HEK293 (cell line): ENCODE measurements around the gene EDNRA.

Experiments used
- CTCF ChIA-PET: fragments of 350-600 bp; formaldehyde crosslinking; extraction: SDS; loops from one replicate; lab custom pipeline; 2021; ENCODE audit warnings: antibody characterized with exemption; lab: Yijun Ruan, JAX
- POLR2A ChIA-PET: fragments of 300-600 bp; formaldehyde crosslinking; extraction: SDS; loops from one replicate; lab custom pipeline; 2020; ENCODE audit warnings: antibody characterized with exemption, inconsistent platforms; lab: Yijun Ruan, JAX
- H3K27ac ChIP-seq: fragments of 200-500 bp; sonication (Bioruptor generic); 2 replicates; pipeline ENCODE4 v1.5.1; 2014; ENCODE audit warnings: low read depth, low read length, control low read depth, inconsistent platforms; ENCODE audit errors: extremely low read depth
- H3K36me3 ChIP-seq, 2 experiments: fragments of 200-500 bp in 1 of 2; sonication (Bioruptor generic) in 1 of 2; 1 replicate in 1 of 2; 2 replicates in 1 of 2; pipeline ENCODE4 v1.5.1; 2014 to 2017; ENCODE audit warnings: inconsistent platforms in 2 of 2, low read length in 2 of 2; ENCODE audit not compliant: control insufficient read depth in 2 of 2, insufficient read depth in 1 of 2
- H3K4me1 ChIP-seq: fragments of 200-500 bp; sonication (Bioruptor generic); 2 replicates; pipeline ENCODE4 v1.5.1; 2014; ENCODE audit warnings: mild to moderate bottlenecking, low read length, inconsistent platforms; ENCODE audit not compliant: control insufficient read depth, insufficient read depth
- H3K4me3 ChIP-seq: 2 replicates; pipeline ENCODE4 v1.5.1; 2011; ENCODE audit warnings: low read depth, mild to moderate bottlenecking, control low read depth, low read length, moderate library complexity
- H3K9me3 ChIP-seq: fragments of 200-500 bp; sonication (Bioruptor generic); 2 replicates; pipeline ENCODE4 v1.5.1; 2014; ENCODE audit warnings: low read depth, low read length, inconsistent platforms; ENCODE audit not compliant: control insufficient read depth, insufficient read depth
- EGR2 ChIP-seq: fragments of 450-650 bp; formaldehyde crosslinking; IDR thresholded peaks from 2 replicates; pipeline ENCODE4 v1.5.1; 2016; ENCODE audit warnings: low read depth, missing biosample characterization, missing genetic modification characterization
- HIC1 ChIP-seq: fragments of 450-650 bp; formaldehyde crosslinking; IDR thresholded peaks from 2 replicates; pipeline ENCODE4 v1.5.1; 2016; ENCODE audit warnings: missing biosample characterization, missing genetic modification characterization
- PRDM10 ChIP-seq: fragments of 450-650 bp; formaldehyde crosslinking; IDR thresholded peaks from 2 replicates; pipeline ENCODE4 v1.5.1; 2016; ENCODE audit warnings: missing biosample characterization, missing genetic modification characterization
- ZBTB11 ChIP-seq: fragments of 450-650 bp; formaldehyde crosslinking; conservative IDR thresholded peaks from 2 replicates; pipeline ENCODE4 v1.5.1; 2016; ENCODE audit warnings: low read depth, missing biosample characterization, missing genetic modification characterization
- ZFP37 ChIP-seq: fragments of 450-650 bp; formaldehyde crosslinking; IDR thresholded peaks from 2 replicates; pipeline ENCODE4 v1.5.1; 2016; ENCODE audit warnings: missing biosample characterization, missing genetic modification characterization
- ZFP41 ChIP-seq: fragments of 450-650 bp; formaldehyde crosslinking; IDR thresholded peaks from 2 replicates; pipeline ENCODE4 v1.5.1; 2016; ENCODE audit warnings: missing biosample characterization, missing genetic modification characterization, borderline replicate concordance
- ZNF114 ChIP-seq: fragments of 450-650 bp; formaldehyde crosslinking; IDR thresholded peaks from 2 replicates; pipeline ENCODE4 v1.5.0; 2017; ENCODE audit warnings: missing biosample characterization, missing genetic modification characterization
- ZNF146 ChIP-seq: fragments of 450-650 bp; formaldehyde crosslinking; IDR thresholded peaks from 2 replicates; pipeline ENCODE4 v1.5.1; 2016; ENCODE audit warnings: missing biosample characterization, missing genetic modification characterization
- ZNF169 ChIP-seq: fragments of 450-650 bp; formaldehyde crosslinking; IDR thresholded peaks from 2 replicates; pipeline ENCODE4 v1.5.1; 2016; ENCODE audit warnings: missing biosample characterization, missing genetic modification characterization
- ZNF433 ChIP-seq: fragments of 450-650 bp; formaldehyde crosslinking; IDR thresholded peaks from 2 replicates; pipeline ENCODE4 v1.5.1; 2016; ENCODE audit warnings: missing biosample characterization, missing genetic modification characterization, low read depth
- ZNF510 ChIP-seq: fragments of 450-650 bp; formaldehyde crosslinking; IDR thresholded peaks from 2 replicates; pipeline ENCODE4 v1.5.1; 2018; ENCODE audit warnings: mild to moderate bottlenecking, missing genetic modification characterization, missing biosample characterization; ENCODE audit not compliant: insufficient replicate concordance
- ZNF544 ChIP-seq: fragments of 450-650 bp; formaldehyde crosslinking; IDR thresholded peaks from 2 replicates; pipeline ENCODE4 v1.5.0; 2017; ENCODE audit warnings: missing biosample characterization, missing genetic modification characterization
- ZNF654 ChIP-seq: fragments of 450-650 bp; formaldehyde crosslinking; IDR thresholded peaks from 2 replicates; pipeline ENCODE4 v1.5.1; 2016; ENCODE audit warnings: low read depth, missing biosample characterization, missing genetic modification characterization
- ZNF660 ChIP-seq: fragments of 450-650 bp; IDR thresholded peaks from 2 replicates; pipeline ENCODE4 v1.5.1; 2018; ENCODE audit warnings: missing biosample characterization, mild to moderate bottlenecking, missing genetic modification characterization
- ZNF791 ChIP-seq: fragments of 450-650 bp; formaldehyde crosslinking; IDR thresholded peaks from 2 replicates; pipeline ENCODE4 v1.5.1; 2016; ENCODE audit warnings: missing biosample characterization, missing genetic modification characterization
- ZNF843 ChIP-seq: fragments of 450-650 bp; formaldehyde crosslinking; IDR thresholded peaks from 2 replicates; pipeline ENCODE4 v1.5.1; 2016; ENCODE audit warnings: missing biosample characterization, missing genetic modification characterization
- ZSCAN16 ChIP-seq: fragments of 450-650 bp; formaldehyde crosslinking; IDR thresholded peaks from 2 replicates; pipeline ENCODE4 v1.5.1; 2016; ENCODE audit warnings: missing biosample characterization, missing genetic modification characterization
- ZXDB ChIP-seq: fragments of 450-650 bp; formaldehyde crosslinking; IDR thresholded peaks from 2 replicates; pipeline ENCODE4 v1.5.1; 2016; ENCODE audit warnings: missing biosample characterization, missing genetic modification characterization

The EDNRA gene

GRCh38 chr4:147570616-147571015, 89.7 kb downstream of the EDNRA start:
- Histone ChIP-seq H3K4me3 (no peak overlapping the region), H3K36me3 (no peaks in the 10 kb centered on the region), H3K9me3 (no peaks in the 10 kb centered on the region)
- TF ChIP-seq ZFP37 (tag by site-specific recombination): no peak
- TF ChIP-seq HIC1 (tag by site-specific recombination): no peak
- TF ChIP-seq ZNF146 (tag by site-specific recombination): no peak
- TF ChIP-seq ZNF544 (tag by site-specific recombination): no peak
- TF ChIP-seq ZNF114 (tag by site-specific recombination): no peak
- no peak for TF ChIP-seq ZBTB11 (tag by site-specific recombination)
- no peak for TF ChIP-seq ZNF510 (tag by site-specific recombination)
- no peak for TF ChIP-seq ZNF654 (tag by site-specific recombination)
- no peak for TF ChIP-seq ZNF791 (tag by site-specific recombination)
- TF ChIP-seq ZNF660 (tag by site-specific recombination): no peak
- TF ChIP-seq ZSCAN16 (tag by site-specific recombination): no peak
- TF ChIP-seq ZFP41 (tag by site-specific recombination): no peak
- TF ChIP-seq ZNF433 (tag by site-specific recombination): no peak
- no peak for TF ChIP-seq ZNF169 (tag by site-specific recombination)
- no peak for TF ChIP-seq ZNF843
- no peak for TF ChIP-seq EGR2 (tag by site-specific recombination)
- TF ChIP-seq PRDM10: no peak
- no peak for TF ChIP-seq ZXDB (tag by site-specific recombination)
- TF ChIP-seq, all 188 proteins: peak for 0
- CTCF ChIA-PET: interaction anchor here (0.7 to 2.0 kb wide), 3 partner anchors 11 to 269 kb away, joined by 3 to 5 read pairs (median 3); no protein-coding TSS in a partner anchor
- POLR2A ChIA-PET: no interaction called here
- H3K4me1 ChIP-seq: no peaks in the 10 kb centered on the region
- H3K27ac ChIP-seq: no peak overlapping the region
